NCI-H345 treated with DMSO at 0.1 percent for 48 hours (cell line): Measurements from ENCODE around the gene PTPRN2.
A peak's percentile ranks its signal among the peaks of the same experiment; 100 is the strongest.

Experiments
- DNase-seq: peaks from one replicate; lab custom pipeline; 2025; ENCODE audit not compliant: unreplicated experiment; lab: John Stamatoyannopoulos, UW

The PTPRN2 gene

DNA sequence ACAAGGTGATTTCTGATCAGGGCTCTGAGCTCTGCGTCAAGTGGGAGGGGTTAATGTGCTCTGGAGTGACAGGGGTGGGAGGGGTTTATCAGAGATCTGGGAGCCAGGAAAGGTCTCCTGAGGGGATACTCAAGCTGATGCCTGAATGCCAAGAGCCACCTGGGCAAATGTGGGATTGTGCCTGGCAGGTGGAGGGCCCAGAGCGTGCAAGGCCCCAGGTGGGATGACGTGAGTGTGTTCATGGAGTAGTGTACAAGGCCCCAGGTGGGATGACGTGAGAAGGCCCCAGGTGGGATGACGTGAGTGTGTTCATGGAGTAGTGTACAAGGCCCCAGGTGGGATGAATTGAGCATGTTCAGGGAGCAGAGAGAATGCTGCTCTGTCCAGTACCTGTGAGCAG is 610.3 kb downstream of the PTPRN2 start:
- peak; percentile 96 for DNase-seq

- no peak for DNase-seq
Measured at GRCh38 chr7:157976406-157976805, 611.2 kb downstream of the PTPRN2 start.

DNA sequence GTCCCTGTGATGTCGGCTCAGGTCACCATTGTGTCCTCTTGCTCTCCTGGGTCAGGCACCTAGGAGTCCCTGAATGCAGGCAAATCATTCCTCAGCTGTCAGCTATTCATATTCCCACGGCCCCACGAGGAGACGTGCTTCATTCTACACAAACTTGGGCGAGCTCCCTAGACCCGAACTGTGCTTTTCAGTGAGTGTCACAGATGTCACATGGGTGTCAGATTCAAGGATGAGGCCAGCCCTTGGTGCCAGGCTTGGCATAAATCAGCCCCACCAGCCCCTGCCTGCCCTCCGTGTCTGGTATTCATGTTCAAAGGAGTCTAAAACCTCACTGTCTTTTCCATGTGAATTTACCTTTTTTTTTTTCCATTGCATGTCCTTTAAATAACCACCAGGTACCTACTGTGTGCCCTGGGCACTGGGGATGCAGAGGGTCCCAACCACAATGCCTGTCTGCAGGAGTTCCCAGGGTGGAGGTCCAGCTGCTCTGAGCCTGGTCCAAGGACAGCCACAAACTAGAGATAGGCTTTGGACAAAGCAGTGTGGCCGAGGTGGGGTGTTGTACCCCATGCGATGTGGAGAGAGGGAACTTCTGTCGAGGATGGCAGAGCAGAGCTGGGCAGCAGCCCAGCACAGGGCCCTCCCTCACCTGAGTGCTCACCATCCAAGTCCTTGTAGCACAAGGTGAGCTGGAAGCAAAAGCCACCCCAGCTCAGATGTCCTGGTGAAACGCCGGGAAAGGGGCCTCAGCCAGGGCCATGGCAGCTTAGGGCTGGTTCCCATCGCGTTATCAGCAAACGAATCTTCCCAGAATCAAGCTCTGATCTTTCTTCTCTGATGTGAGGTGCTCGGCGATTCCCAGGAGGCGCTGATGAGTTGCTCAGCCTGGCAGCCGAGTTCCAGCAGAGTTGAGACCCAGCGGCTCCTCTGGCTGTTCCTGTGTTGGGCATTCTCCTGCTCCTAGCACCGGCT is 611.9 kb downstream of the PTPRN2 start:
- no peak for DNase-seq

DNA sequence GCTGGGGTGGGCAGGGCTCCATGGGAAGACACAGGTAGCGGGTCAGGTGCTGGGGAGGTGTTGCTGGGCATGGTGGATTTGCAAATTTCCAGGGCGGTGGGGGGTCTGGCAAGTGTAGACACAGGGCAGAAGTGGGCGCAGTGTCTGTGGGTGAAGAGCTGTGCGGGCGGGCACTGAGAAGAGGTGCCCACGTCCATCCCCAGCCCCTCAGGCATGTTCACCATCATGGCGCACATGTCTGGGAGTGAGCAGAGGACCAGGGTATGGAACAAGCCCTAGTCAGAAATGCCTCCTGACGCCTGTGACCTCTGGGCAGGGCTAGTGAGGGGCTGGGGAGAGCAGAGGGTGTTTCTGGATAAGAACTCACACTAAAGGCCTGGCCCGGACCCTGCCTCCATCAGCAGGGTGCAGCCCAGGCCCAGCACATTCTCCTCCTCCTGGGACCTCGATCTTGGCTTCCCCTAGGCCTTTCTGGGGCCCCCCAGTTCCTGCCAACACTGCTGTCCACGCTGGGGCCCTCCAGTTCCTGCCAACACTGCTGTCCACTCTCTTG is 612.9 kb downstream of the PTPRN2 start:
- no peak for DNase-seq

- no peak for DNase-seq
Measured at GRCh38 chr7:157973971-157974677, 613.5 kb downstream of the PTPRN2 start.

GRCh38 chr7:157972914-157973313 is 614.7 kb downstream of the PTPRN2 start:
- DNase-seq, result no peak

GRCh38 chr7:157971501-157971900 is 616.1 kb downstream of the PTPRN2 start:
- DNase-seq, result no peak

DNA sequence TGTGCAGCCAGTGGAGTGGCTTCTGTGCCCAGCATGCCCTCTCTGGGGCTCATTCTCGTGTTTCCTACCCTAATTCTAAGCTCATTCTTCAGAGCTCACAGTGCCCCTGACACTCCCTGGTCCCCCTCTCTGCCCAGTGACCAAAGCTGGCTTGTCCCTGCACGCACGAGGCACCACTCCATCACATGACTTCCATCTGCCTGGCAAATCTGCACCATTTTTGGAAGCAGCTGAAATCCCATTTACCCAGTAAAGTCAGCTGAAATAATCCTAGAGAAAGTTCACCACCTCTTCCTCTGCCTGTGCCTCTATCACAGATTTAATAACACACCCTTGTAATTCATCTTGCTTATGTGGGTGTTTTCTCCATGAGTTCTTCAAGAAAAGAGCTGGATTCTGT is 616.9 kb downstream of the PTPRN2 start:
- no peak for DNase-seq

GRCh38 chr7:157969995-157970394 is 617.6 kb downstream of the PTPRN2 start:
- DNase-seq, result no peak

GRCh38 chr7:157966490-157966889 is 621.1 kb downstream of the PTPRN2 start:
- no peak for DNase-seq

DNA sequence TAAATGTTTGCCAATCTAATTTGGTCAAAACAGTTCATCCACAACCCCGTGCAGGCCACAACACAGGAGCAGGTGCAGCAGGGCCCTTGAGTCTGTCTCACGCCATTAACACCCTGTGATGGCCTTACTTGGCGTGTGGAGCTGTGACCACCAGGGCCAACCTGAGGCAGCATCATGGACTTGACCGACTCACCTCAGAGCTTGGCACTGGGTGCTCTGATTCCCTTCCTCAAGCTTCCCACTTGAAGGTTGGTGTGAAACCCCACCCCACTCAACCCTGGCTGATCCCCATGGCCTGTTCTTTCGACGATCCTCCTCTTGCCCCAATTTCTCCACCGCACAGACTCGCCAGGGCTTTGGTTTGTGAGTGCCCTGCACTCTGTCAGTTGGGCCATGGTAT is 623.1 kb downstream of the PTPRN2 start:
- no peak for DNase-seq

GRCh38 chr7:157964016-157964415 is 623.6 kb downstream of the PTPRN2 start:
- no peak for DNase-seq

DNA sequence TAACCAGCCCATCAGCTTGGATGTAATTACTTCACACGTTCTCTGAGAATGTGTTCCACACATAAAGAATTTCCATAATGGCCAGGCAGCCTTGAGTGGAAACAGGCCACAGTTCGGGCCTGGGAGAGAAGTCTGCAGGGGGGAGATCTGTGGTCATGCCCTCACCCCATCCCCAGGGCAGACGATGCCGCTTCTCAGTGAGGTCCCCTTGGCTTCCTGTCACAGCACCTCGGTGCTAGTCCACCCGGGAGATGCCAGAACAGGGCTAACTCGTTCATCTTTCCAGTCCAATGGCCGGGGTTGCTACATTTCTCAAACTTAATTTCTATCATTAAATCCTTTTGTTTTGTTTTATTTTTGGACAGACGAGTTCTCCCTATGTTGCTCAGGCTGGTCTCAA is 624.1 kb downstream of the PTPRN2 start:
- no peak for DNase-seq

GRCh38 chr7:157962458-157963306 is 624.9 kb downstream of the PTPRN2 start:
- no peak for DNase-seq

DNA sequence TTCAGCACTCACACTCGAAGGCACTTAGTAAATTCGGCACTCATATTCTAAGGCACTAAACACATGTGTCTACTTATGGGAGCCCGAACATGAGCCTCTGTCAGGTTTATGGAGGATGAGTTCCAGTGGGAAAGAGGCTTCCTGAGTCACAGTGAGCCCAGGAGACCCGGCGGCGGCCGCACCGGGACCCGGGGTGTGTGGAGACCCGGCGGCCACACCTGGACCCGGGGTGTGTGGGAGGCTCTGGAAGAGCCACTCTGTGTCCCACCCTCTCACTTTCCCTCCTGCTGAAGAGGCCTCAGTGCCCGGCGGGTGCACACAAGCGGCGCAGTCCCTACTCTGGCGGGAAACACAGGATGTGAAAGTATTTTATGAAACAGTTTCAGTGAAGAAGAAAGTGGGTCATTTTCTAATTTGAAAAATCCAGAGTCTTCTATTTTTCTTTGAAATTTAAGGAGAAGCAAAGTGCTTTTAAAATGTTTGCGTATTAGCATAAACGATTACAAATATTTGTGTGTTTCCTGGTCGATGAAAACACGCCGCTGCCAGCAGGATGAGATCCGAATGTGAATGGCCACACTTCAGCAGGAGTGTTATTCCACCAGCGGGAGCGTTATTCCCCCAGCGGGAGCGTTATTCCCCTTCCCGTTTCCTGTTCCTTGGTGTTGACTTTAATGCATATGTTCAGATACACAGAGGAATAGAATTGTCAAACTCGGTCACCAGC is 625.7 kb downstream of the PTPRN2 start:
- DNase-seq, result no peak

DNA sequence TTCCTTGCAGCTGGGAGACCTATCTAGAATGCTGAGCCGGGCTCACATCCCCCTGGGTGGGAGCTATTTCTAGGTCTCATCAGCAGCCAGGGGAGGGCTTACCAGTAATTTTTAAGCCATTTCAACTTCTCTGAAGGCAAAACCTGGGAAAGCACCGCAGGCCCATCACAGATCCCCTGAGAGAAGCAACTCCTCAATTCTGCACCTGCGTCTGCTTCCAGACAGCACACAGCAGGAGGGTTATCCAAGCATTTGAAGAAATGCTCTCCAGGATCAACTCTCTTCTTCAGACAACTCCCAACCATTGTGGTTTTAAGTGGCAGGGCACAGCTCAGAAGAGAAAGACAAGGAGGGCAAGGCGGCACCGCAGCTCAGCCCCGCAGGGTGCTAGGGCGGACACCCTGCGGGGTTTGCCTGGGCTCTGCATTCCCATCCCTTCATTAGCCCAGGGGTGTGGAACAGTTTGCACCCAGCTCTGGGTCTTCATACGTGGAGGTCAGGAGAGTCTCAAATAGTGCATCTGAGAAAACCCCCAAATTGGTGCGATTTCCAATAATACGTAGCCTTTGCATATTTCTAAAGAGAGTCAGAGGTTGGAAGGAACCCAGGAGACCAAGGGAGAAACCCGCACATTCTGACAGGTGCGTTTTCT is 632.1 kb downstream of the PTPRN2 start:
- no peak for DNase-seq

- no peak for DNase-seq
Measured at GRCh38 chr7:157954901-157955300, 632.7 kb downstream of the PTPRN2 start.

DNA sequence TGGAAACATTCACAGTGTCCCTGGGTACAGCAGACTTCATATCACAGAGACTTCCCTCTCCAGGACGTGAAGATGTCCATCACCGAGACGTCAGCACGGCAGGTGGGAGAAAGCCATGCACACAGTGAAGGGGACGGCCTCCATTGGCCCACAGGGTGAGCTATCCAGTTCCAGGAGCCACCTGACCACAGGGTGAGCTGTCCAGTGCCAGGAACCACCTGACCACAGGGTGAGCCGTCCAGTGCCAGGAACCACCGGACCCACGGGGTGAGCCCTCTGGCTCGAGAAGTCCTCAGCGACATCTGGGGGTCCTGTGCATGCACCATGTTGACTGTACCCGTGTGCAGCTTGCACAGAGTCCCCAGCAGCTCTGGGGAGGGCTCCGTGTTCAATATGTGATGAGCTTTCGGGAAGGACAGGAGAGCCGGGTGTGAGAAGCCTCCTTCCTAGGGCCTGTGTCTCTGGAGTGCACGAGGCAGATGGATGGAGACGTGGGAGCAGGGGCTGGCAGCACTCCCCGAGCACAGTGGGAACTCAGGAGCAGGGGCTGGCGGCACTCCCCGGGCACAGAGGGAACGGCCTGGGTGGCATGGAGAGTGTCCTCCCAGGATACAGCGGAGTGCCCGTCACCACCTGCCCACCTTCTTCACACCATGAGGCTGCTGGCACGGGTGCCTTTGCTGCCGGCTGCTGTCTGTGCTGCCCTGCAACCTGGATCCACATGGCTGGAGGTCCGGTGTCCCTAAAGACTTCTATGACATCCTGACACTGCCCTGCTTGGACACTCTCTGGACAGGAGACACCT is 634.6 kb downstream of the PTPRN2 start:
- no peak for DNase-seq

- DNase-seq, result no peak
Measured at GRCh38 chr7:157952050-157952667, 635.5 kb downstream of the PTPRN2 start.
